ENCODE data around the gene PTGDR. TPM values are rescaled to one million over a fixed set of nuclear protein-coding genes. Genes with fewer than 3 reads are reported as not detected.

PTGDR gene
- total RNA-seq, 1 donor from 2014 or later: not detected

DNA sequence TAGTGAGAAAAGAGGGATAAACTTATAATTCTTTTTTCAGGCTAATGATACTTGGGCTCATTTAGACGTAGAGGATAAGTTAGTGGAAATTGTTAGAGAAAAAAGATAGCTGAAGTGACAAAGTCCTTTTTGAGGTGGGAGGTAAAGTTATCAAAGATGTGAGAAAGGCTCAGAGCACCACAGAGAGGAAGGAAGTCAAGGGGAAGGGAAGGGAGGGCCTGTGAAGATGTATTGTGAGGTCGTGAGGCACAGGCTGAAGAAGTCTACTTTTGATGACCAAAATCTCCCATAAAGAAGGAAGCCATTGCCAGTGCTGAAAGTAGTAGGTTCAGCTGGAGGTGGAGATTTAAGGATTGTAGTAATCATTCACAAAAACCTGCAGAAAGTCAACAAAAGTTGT is 19.4 kb upstream of the PTGDR start:
- Histone ChIP-seq H3K4me2 (ENCODE audit: low read length) (no peak overlapping the region), H3K9ac (ENCODE audit: low read length) (no peak overlapping the region), H3K4me1 (ENCODE audit: insufficient read depth, low read length) (no peaks in the 10 kb centered on the region), H3K79me2 (ENCODE audit: insufficient read depth, low read length) (no peaks in the 10 kb centered on the region), H3K4me3 (ENCODE audit: insufficient read depth, low read depth, low read length) (no peak overlapping the region), H3K9me3 (ENCODE audit: insufficient read depth, low read depth, low read length) (no peaks in the 10 kb centered on the region), H3K36me3 (ENCODE audit: insufficient read depth, low read length) (no peaks in the 10 kb centered on the region), H3K27ac (ENCODE audit: low read depth, low read length) (no peak overlapping the region), H2AFZ (ENCODE audit: low read depth, low read length) (no peak overlapping the region), H4K20me1 (ENCODE audit: insufficient read depth, low read length) (no peaks in the 10 kb centered on the region), H3K27me3 (ENCODE audit: insufficient read depth, low read length) (no peaks in the 10 kb centered on the region)
- Mint-ChIP-seq H3K27me3 (ENCODE audit: low read depth, unreplicated experiment) (no peaks in the 10 kb centered on the region), H3K36me3 (ENCODE audit: low read depth, unreplicated experiment) (no peaks in the 10 kb centered on the region), H3K4me3 (ENCODE audit: unreplicated experiment) (no peak overlapping the region), H3K4me1 (ENCODE audit: low read depth, unreplicated experiment) (no peaks in the 10 kb centered on the region), H3K27ac (ENCODE audit: unreplicated experiment) (no peak overlapping the region), H3K9me3 (ENCODE audit: unreplicated experiment) (peaks cover 4% of the 10 kb centered on the region)
- no peak for FAIRE-seq
- no peak for DNase-seq (ENCODE audit: low read depth)
- TF ChIP-seq, protein P1, sequence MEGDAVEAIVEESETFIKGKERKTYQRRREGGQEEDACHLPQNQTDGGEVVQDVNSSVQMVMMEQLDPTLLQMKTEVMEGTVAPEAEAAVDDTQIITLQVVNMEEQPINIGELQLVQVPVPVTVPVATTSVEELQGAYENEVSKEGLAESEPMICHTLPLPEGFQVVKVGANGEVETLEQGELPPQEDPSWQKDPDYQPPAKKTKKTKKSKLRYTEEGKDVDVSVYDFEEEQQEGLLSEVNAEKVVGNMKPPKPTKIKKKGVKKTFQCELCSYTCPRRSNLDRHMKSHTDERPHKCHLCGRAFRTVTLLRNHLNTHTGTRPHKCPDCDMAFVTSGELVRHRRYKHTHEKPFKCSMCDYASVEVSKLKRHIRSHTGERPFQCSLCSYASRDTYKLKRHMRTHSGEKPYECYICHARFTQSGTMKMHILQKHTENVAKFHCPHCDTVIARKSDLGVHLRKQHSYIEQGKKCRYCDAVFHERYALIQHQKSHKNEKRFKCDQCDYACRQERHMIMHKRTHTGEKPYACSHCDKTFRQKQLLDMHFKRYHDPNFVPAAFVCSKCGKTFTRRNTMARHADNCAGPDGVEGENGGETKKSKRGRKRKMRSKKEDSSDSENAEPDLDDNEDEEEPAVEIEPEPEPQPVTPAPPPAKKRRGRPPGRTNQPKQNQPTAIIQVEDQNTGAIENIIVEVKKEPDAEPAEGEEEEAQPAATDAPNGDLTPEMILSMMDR (IDR thresholded peaks at IDR 0.05; ENCODE audit: insufficient read depth, low read depth, low read length): no peak
- TF ChIP-seq EZH2 (IDR thresholded peaks at IDR 0.05; ENCODE audit: insufficient read depth, low read length): no peak

DNA sequence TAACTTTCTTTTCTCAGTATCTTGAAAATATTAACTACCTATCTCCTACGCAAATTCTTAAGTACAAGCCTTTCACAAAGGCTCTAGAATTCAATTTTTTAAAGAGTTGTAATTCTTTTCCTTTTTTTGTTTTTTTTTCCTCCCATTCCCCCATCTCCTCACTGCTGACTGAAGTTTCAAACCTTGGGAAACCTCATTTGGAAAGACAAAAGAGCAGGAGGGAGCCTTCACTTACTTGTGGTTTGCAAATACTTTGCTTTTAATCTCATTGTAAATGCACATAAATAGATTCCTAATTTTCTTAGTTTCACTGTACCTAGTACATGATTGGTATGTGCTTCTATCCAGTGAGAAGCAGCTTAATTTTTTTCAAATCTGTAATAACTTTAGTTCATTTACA is 15.8 kb upstream of the PTGDR start:
- H4K20me1 ChIP-seq (ENCODE audit: insufficient read depth, low read length): no peaks in the 10 kb centered on the region
- H3K9ac ChIP-seq (ENCODE audit: low read length): no peak overlapping the region
- Mint-ChIP-seq H3K4me1 (ENCODE audit: low read depth, unreplicated experiment) (no peaks in the 10 kb centered on the region), H3K36me3 (ENCODE audit: low read depth, unreplicated experiment) (no peaks in the 10 kb centered on the region), H3K9me3 (ENCODE audit: unreplicated experiment) (peaks cover 2% of the 10 kb centered on the region), H3K27ac (ENCODE audit: unreplicated experiment) (no peak overlapping the region), H3K27me3 (ENCODE audit: low read depth, unreplicated experiment) (no peaks in the 10 kb centered on the region), H3K4me3 (ENCODE audit: unreplicated experiment) (no peak overlapping the region)
- no peaks in the 10 kb centered on the region for H3K79me2 ChIP-seq (ENCODE audit: insufficient read depth, low read length)
- no peak overlapping the region for H3K27ac ChIP-seq (ENCODE audit: low read depth, low read length)
- no peaks in the 10 kb centered on the region for H3K9me3 ChIP-seq (ENCODE audit: insufficient read depth, low read depth, low read length)
- no peak overlapping the region for H3K4me3 ChIP-seq (ENCODE audit: insufficient read depth, low read depth, low read length)
- no peak for DNase-seq (ENCODE audit: low read depth)
- no peak overlapping the region for H3K4me2 ChIP-seq (ENCODE audit: low read length)
- H3K27me3 ChIP-seq (ENCODE audit: insufficient read depth, low read length): no peaks in the 10 kb centered on the region
- TF ChIP-seq, protein P1 (IDR thresholded peaks at IDR 0.05; ENCODE audit: insufficient read depth, low read depth, low read length): no peak
- no peak for TF ChIP-seq EZH2 (IDR thresholded peaks at IDR 0.05; ENCODE audit: insufficient read depth, low read length)
- no peaks in the 10 kb centered on the region for H3K4me1 ChIP-seq (ENCODE audit: insufficient read depth, low read length)
- no peak overlapping the region for H2AFZ ChIP-seq (ENCODE audit: low read depth, low read length)
- H3K36me3 ChIP-seq (ENCODE audit: insufficient read depth, low read length): no peaks in the 10 kb centered on the region
- FAIRE-seq: no peak

DNA sequence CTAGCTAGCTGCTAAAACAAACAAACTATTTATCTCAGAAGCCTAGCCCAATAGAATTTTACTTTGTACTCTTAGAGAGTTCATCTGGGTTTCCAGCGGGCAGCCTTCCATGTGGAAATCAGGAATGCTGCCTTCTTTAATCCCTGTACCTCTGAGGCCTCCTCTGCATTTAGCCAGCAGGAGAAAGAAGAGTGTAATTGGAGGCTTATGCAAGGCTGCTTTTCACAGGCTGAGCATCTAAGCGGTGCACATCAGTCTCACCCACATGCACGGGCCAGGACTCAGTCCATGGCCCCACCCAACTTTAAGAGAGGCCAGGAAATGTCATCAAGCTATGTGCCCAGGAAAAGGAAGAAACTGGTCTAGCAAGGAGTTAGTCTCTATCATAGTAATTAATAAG is 14.0 kb upstream of the PTGDR start:
- no peaks in the 10 kb centered on the region for H3K9me3 Mint-ChIP-seq (ENCODE audit: unreplicated experiment)

More for the DNA sequence above, 14.0 kb upstream of the PTGDR start:
- peak; percentile 14 for DNase-seq (ENCODE audit: low read depth)
- FAIRE-seq: no peak
- Mint-ChIP-seq H3K4me1 (ENCODE audit: low read depth, unreplicated experiment) (no peaks in the 10 kb centered on the region), H3K27me3 (ENCODE audit: low read depth, unreplicated experiment) (no peaks in the 10 kb centered on the region), H3K27ac (ENCODE audit: unreplicated experiment) (no peak overlapping the region), H3K36me3 (ENCODE audit: low read depth, unreplicated experiment) (no peaks in the 10 kb centered on the region), H3K4me3 (ENCODE audit: unreplicated experiment) (no peak overlapping the region)
- no peak overlapping the region for H2AFZ ChIP-seq (ENCODE audit: low read depth, low read length)
- no peaks in the 10 kb centered on the region for H3K4me1 ChIP-seq (ENCODE audit: insufficient read depth, low read length)
- no peak overlapping the region for H3K9ac ChIP-seq (ENCODE audit: low read length)
- no peaks in the 10 kb centered on the region for H3K9me3 ChIP-seq (ENCODE audit: insufficient read depth, low read depth, low read length)
- no peaks in the 10 kb centered on the region for H4K20me1 ChIP-seq (ENCODE audit: insufficient read depth, low read length)
- H3K27me3 ChIP-seq (ENCODE audit: insufficient read depth, low read length): no peaks in the 10 kb centered on the region
- no peak overlapping the region for H3K27ac ChIP-seq (ENCODE audit: low read depth, low read length)
- no peaks in the 10 kb centered on the region for H3K36me3 ChIP-seq (ENCODE audit: insufficient read depth, low read length)
- H3K79me2 ChIP-seq (ENCODE audit: insufficient read depth, low read length): no peaks in the 10 kb centered on the region
- H3K4me2 ChIP-seq (ENCODE audit: low read length): no peak overlapping the region
- H3K4me3 ChIP-seq (ENCODE audit: insufficient read depth, low read depth, low read length): no peak overlapping the region
- TF ChIP-seq, protein P1 (IDR thresholded peaks at IDR 0.05; ENCODE audit: insufficient read depth, low read depth, low read length): no peak
- TF ChIP-seq EZH2 (IDR thresholded peaks at IDR 0.05; ENCODE audit: insufficient read depth, low read length): no peak
